Transverse colon (tissue), 4 donors: ENCODE measurements around the gene NUP98.
"Not testable (repeated sequence)": the region's sequence is repeated elsewhere in the genome, so short reads cannot be mapped to it uniquely, and the experiment has no call there.

Experiments
- POLR2A ChIP-seq: fragments of 450-650 bp; IDR thresholded peaks from one replicate; pipeline ENCODE4 v1.6.1; 2016; ENCODE audit warnings: antibody characterized with exemption, mild to moderate bottlenecking, moderate library complexity
- POLR2AphosphoS5 ChIP-seq, 3 donors: sonication (generic); formaldehyde crosslinking; IDR thresholded peaks; one replicate each; pipeline ENCODE4 v1.6.1; 2016; ENCODE audit warnings: antibody characterized with exemption in 3 of 3
- TF ChIP-seq, protein P1 (sequence below), 5 experiments: fragments of 200-600 bp in 3 of 5; fragments of 450-650 bp in 2 of 5; sonication (generic) in 3 of 5; IDR thresholded peaks; 1 replicate in 2 of 5; 2 replicates in 3 of 5; pipeline ENCODE4 v1.5.1; 2016 to 2017; ENCODE audit warnings: antibody characterized with exemption in 5 of 5, inconsistent platforms in 3 of 5, mild to moderate bottlenecking in 2 of 5, moderate library complexity in 1 of 5

DNA sequence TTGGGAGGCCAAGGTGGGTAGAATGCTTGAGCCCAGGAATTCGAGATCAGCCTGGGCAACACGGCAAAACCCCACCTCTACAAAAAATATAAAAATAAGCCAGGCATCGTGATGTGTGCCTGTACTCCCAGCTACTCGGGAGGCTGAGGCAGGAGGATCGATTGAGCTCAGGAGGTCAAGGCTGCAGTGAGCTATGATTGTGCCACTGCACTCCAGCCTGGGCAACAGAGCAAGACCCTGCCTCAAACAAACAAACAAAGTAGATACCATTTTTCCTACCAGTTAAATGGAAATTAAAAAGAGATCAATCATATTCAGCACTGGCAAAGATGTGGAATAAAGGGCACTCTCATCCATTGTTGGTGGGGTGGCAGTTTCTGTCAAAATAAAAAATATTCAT is 140.0 kb downstream of the NUP98 start:
- TF ChIP-seq POLR2A; POLR2AphosphoS5 (IDR thresholded peaks at IDR 0.05): not testable (repeated sequence)
- TF ChIP-seq, protein P1, sequence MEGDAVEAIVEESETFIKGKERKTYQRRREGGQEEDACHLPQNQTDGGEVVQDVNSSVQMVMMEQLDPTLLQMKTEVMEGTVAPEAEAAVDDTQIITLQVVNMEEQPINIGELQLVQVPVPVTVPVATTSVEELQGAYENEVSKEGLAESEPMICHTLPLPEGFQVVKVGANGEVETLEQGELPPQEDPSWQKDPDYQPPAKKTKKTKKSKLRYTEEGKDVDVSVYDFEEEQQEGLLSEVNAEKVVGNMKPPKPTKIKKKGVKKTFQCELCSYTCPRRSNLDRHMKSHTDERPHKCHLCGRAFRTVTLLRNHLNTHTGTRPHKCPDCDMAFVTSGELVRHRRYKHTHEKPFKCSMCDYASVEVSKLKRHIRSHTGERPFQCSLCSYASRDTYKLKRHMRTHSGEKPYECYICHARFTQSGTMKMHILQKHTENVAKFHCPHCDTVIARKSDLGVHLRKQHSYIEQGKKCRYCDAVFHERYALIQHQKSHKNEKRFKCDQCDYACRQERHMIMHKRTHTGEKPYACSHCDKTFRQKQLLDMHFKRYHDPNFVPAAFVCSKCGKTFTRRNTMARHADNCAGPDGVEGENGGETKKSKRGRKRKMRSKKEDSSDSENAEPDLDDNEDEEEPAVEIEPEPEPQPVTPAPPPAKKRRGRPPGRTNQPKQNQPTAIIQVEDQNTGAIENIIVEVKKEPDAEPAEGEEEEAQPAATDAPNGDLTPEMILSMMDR (IDR thresholded peaks at IDR 0.05), result not testable (repeated sequence)
